GM19438 (cell line): ENCODE measurements around the gene CARD14.

Experiments used
- ATAC-seq: cut with Tn5 transposase; IDR thresholded peaks from one replicate; pipeline ENCODE4 v1.9.1; 2021; ENCODE audit warnings: low read depth; ENCODE audit not compliant: unreplicated experiment

Gene CARD14

DNA sequence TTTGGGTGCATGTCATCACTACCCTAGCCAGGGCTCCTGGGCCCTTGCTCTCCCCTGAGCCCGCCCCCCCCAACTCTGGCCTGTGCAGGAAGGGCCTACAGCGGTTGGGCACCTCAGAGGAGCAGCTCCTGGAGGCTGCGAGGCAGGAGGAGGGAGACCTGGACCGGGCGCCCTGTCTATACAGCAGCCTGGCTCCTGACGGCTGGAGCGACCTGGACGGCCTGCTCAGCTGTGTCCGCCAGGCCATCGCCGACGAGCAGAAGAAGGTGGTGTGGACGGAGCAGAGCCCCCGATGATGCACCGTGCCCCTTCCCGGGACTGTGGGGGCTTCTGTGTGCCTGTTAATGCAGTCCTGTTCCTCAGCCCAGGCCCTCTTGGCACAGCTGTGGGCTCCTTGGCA lies 38.2 kb downstream of the CARD14 start:
- no peak for ATAC-seq

DNA sequence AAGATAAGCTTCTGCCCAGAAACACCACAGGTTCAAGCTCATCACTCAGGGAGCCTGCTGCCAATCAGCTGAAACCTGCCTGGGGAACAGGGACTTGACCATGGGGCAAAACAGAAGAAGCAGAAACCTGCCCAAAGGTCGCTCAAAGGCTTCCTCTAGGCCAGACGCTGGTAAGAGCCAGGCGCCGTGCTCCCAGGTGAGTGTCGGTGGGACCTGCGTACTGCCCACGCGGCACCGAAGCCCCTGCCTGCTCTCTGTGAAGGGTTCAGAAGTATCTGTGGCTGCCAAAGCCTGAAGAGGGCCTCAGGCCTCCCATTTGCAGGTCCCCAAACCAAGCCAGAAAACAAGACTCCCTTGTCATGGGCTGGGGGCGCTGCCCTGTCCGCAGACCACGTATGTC lies 39.9 kb downstream of the CARD14 start:
- ATAC-seq, result no peak

DNA sequence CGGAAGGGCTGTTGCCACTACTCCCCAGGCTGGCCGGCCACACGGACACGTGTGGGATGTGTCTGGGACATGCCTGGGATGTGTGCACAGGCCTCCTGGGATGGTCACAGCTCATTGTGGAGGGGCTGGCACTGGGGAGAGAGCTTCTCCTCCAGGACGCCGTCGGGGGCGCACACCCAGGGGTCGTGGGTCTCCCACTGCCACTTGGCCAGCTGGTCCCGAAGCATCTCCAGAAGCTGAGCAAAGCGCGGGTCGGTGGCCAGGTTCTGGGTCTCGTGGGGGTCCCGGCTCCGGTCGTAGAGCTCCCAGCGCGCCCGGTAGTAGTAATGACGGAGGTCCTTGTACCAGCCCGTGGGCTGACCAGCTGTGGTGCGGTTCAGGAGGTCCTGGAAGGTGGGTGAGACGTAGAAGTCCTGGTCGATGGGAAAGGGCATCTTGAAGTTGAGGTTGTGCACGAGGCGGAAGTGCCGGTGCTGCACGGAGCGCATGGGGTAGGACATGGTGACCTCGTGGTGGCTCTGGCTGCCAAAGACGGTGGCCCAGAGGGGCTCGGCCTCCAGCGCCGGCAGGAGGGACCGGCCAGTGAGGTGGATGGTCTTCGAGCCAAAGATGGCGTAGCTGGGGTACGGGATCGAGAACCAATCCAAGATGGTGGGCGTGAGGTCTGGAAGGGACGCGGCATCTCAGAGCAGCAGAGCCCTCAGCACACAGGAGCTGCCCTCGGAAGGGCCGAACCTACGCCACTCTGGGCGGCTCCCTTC lies 40.7 kb downstream of the CARD14 start:
- ATAC-seq, result no peak

DNA sequence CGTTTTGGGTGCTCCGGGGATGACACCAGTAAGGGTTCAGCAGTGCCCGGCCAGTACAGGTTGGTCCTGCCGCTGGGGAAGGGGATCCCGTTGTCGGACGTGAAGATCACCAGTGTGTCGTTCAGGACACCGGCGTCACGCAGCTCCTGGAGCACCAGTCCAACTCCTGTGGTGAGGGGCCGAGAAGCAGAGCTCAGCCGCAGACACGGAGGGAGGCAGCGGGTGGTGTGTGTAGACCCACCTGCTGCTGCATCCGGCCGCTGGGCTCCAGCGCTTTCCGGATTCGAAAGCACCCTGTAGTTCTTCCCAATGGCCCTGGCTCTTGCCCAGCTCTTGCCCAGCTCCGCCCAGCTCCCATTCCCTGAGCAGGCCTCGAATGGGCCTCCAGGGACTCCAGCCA lies 42.3 kb downstream of the CARD14 start:
- no peak for ATAC-seq

DNA sequence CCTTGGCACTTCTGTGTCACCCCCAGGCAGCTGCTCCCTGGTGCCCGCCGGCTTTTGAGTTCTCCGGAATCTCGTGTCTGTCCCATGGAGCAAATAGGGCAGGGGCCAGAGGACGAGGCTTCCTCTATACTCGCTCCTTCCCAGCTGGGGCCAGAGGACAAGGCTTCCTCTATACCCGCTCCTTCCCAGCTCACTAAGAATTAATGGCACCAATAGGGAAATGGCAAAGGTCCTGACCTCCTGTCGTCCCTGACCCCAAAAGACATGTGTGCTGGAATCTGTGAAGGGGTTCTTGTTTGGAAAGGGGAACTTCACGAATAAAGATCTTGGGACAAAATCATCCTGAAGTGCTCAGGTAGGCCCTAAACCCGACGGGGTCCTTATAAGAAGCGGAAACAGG lies 42.7 kb downstream of the CARD14 start:
- ATAC-seq, result no peak

DNA sequence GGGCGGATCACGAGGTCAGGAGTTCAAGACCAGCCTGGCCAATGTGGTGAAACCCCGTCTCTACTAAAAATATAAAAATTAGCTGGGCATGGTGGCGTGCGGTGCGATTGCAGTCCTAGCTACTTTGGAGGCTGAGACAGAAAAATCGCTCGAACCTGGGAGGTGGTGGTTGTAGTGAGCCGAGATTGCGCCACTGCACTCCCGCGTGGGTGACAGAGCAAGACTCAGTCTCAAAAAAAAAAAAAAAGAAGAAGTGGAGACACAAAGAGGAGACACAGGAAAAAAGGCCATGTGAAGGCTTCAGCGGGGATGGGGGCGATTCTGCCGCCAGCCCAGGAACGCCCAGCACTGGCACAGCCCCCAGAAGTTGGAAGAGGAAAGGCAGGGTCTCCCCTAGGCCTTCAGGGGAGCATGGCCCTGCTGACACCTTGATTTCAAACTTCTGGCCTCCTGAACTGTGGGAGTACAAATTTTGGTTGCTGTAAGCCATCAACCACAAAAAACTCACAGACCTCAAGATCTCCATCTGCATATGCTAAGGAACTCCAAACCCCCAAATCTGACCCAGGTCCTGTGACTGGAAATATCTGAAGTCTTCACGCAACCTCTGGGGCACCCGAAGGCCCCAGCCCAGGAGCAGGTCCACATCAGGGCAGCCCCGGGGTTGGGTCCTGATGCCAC lies 43.3 kb downstream of the CARD14 start:
- ATAC-seq, result no peak

DNA sequence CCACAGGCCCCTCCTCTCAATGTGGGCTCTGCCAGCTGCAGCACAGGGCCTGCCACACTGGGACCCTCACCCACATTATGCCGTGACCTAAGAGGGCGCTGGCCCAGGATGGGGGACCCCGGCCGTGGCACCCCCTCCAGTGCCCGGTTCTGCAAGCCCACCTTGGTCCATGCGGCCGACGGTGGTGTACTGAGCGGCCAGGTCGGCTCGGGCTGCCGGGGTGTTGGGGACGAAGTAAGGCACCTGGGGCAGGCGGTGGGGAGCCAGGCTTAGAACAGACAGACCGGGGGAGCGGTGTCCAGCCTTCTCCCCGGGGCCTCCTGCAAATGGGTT lies 43.8 kb downstream of the CARD14 start:
- ATAC-seq, result no peak

DNA sequence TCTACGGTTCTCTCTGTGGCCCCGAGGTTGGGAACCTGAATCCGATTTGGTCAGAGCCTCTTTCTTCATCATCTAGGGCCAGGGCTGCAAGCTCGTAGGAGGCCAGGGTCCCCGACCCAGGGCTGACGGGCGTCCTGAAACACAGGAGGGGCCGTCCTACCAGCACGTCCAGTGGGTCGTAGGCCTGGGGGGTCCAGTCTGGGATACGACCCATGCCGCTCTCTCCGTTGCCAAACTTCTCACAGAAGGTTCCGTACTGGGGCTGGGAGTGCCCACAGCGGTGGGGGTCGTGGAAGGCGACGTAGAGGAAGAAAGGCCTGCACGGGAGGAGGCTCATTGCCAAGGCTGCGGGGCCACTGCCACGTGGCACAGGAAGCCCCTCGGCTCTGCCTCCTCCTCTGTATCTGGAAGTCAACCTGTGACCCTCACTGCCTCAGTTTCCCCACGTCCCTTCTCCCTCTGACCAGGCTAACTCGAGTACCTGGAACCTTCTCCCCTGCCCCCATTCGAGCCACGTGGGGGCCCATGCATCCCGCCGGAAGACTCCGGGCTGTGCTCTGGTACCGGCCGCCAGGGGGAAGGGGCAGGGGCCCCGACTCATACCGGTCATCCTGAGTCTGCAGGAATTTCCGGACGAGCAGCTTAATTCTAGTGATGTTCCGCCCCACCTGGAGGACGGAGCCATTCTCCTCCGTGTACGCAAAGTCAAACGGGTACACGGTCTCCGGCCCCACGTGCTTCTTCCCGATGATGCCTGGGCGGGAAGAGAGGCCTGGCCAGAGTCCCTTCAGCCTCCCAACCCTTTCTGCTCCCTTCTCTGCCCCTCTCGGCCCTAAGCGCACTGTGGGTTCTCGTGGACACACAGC lies 44.4 kb downstream of the CARD14 start:
- no peak for ATAC-seq

DNA sequence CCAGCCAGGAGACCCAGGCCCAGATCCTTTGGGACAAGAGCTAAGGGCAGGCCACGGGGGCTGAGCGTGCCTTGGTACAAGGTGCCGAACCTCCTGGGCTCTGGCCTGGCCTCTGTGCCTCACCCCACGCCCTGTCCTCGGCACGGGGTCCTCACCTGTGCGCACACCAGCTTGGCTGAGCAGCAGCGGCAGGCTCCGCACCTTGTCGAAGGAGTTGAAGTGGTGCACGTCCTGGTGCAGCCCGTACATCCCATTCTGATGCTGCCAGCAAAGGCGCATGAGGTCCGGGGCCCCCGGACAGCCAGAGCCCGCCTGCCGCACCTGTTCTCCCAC lies 45.0 kb downstream of the CARD14 start:
- no peak for ATAC-seq

DNA sequence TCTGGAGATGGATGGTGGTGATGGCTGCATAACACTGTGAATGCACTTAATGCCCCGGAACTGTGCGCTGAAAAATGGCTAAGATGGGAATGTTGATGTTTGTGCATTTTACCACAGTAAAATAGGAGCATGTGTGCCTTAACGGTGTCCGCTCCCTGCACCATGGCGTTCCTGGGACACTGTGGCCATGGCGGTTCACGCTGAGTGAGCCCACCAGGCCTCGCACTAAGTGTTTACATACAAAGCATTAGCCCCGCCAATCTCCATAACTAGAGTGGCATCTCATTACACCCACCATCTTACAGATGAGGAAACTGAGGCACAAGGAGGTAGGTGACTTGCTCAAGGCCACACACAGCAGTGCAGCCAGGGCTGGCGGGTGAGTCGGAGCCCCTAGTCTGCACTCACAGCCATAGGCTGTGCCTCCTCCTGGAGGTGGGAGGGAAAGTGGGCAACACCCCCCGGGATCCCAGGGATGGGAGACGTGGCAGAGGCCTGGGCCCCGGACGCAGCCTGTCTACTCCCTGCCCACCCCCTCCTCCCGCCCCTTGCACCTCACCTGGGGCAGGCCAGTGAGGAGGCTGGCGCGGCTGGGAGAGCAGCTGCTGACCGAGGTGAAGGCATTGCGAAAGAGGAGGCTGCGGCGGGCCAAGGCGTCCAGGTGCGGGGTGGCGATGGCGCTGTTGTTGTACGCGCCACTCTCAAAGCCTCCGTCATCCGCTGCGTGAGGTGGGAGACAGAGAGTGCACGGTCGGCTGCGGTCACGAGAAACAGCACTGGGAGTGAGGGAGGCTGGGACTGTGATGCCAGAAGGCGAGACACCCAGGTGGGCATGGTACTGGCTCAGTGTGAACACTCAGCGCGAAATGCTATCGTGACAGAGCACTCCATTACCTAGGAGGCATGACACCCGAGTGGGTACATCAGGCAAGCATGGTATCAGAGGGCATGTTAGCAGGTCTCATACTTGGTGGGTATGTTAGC lies 46.9 kb downstream of the CARD14 start:
- no peak for ATAC-seq

DNA sequence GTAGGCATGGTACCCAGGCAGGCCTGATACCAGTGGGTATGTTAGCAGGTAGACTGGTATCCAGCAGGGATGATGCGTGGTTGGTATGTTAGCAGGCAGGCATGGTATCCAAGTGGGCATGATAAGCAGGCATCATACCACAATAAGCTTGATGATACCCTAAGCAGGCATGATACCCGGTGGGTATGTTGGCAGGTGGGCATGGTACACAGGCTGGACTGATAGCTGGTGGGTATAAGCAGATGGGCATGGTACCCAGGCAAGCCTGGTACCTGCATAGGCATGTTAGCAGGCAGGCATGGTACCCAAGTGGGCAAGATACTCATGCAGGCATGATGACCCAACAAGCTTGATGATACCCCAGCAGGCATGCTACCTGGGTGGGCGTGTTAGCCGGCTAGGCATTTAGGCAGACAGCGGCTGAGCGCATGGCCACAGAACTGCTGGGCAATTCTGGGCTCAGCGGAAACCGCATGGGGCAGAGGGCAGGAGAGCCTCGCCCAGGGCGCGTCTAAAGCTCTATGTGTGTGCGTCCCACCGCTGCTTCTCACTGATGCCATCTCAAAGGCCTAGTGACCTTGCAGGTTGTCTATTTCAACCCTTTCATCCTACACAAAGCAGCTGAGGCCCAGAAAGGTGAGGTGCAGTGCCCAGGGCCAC lies 48.0 kb downstream of the CARD14 start:
- ATAC-seq, result no peak

DNA sequence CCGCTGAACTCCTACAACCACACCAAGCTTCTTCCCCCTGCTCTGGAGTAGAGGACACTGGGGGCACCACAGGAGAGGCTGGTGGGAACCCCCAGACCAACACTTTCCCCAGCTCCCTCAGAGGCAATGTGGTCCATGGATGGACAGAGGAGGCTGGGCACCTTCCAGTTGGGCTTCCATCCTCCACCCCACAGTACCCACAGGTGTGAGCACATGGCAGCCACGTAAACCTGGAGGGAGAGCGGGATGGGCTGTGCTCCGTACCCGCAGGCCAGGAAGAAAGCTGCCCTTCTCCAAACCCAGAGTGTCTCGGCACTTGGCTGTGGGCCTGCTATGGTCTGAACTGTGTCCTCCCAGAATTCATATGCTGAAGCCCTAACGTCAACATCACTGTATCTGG lies 48.6 kb downstream of the CARD14 start:
- no peak for ATAC-seq

DNA sequence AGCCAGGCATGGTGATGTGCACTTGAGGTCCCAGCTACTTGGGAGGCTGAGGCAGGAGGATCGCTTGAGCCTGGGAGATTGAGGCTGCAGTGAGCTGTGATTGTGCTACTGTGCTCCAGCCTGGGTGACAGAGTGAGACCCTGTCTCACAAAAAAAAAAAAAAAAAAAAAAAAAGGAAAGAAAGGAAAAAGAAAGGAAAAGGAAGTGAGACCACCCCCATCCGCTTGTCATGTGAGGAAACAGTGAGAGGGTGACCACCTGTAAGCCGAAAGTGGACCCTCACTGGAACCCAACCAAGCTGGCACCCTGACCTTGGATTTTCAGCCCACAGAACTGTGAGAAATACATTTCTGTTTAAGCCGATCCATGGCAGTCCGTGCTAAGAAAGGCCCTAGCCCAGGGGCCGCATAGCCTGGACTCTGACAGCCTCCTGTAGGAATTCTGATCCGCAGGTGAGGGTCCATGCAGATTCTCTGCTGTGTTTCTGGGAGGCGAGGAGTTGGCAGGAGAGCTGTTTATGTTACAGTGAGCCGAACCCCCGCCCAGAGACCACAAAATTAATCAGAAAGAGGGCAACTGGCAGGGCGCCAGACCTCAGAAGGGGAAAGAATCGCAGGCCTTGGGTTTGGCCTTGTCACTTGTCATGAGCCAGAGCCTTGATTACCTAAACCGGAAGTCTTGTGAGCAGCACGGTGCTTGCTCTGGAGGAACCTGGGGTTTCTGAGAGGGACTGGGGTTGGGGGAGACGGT lies 49.4 kb downstream of the CARD14 start:
- ATAC-seq, result peak; percentile 72

DNA sequence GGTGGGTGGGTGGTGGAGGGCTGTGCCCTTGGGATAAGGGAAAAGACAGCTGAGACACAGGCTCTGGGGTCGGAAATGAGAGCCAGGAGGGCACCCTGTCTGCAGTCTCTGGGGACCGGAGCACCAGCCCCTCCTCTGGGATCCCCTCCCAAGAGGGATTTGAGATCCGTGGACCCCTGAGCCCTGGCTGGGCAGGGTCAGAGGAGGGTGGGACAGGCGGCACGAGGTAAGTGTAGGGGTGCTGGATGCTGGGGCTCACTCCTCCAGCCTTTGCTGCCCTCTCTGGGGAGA lies 49.9 kb downstream of the CARD14 start:
- ATAC-seq, result peak; percentile 26

DNA sequence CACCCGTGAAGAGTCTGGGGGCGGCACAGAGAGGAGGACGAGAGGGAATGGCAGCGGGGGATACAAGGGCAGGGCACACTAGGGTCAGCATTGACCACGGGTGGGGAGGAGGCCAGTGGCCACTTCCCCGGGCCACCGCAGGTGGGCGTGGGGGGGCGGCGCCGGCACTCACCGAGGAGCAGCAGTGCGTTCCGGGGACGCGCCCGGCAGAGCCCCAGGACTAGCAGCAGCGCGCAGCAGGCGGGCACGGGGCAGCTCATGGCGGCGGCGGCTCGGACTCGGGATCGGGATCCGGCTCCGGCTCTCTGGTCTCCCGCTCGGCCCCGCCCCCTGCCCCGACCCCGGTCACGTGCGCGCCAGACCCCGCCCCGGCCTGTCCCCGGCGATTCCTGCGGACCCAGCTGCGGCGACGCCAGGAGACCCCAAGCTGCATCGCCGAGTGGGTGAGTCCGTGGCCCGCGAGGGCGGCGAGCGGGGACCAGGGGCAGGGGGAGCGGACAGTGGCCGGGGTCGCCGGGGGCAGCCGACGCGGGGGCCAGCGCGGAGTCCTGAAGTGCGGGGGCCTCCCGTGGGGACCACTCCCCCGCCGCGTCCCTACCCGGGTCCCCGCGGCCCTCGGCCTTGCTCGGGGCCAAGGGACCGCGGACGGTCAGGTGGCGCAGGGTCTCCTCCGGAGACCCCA lies 50.4 kb downstream of the CARD14 start, which contains the start of the genes SGSH and SLC26A11:
Gene SGSH, minus strand, starts transcription at position 280 of the 682 bp plus-strand sequence. Its CDS starts 20 bp downstream, at position 260.
Gene SLC26A11, plus strand, starts transcription at position 374 of the 682 bp plus-strand sequence. CDS start 1,134 bp downstream, outside the sequence.
- ATAC-seq, result peak; percentile 30

DNA sequence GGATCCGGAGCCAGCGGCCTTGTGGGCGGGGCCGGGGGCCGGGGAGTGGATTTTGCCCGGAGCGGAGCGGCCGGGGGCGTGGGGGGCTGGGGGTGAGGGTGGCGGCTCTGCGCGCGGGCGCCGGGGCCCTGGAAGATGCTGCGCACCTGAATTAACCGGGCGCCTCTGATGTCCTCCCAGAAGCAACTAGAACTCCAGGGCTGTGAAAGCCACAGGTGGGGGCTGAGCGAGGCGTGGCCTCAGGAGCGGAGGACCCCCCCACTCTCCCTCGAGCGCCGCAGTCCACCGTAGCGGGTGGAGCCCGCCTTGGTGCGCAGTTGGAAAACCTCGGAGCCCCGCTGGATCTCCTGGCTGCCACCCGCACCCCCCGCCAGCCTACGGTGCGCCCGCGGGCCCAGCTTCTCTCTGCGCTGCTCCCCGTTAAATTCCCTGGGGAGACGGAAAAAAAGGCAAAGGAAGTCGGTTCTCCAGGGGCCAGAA lies 50.9 kb downstream of the CARD14 start:
- ATAC-seq, result no peak

DNA sequence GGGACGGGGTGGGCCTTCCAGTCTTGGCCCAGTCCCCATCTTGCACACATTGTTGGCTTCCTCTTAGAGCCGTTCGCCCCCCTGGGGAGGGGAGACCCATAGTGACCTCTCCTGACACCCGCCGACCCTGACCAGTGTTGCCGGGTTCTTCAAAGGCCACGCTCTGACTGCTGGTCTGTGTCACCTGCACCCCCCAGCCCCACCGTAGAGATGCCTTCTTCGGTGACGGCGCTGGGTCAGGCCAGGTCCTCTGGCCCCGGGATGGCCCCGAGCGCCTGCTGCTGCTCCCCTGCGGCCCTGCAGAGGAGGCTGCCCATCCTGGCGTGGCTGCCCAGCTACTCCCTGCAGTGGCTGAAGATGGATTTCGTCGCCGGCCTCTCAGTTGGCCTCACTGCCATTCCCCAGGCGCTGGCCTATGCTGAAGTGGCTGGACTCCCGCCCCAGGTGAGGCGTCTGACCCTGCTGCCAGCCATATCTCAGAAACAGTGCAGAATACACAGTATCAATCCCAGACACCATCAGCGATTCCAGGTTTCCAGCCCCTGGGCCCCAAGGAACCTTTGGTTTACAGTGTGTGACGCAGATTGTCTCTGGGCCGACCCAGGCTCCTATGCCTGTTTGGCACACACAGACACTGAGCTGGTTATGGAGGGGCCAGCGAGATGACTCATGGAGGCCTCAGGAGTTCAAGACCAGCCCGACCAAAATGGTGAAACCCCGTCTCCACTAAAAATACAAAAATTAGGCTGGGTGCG lies 51.7 kb downstream of the CARD14 start:
- ATAC-seq, result no peak
